K562 (cell line): ENCODE measurements around the gene EFEMP2. TPM values are rescaled to one million over a fixed set of nuclear protein-coding genes. Genes with fewer than 3 reads are reported as not detected.
A peak's percentile ranks its signal among the peaks of the same experiment; 100 is the strongest.

Experiments
- POLR3G ChIP-seq: IDR thresholded peaks from 2 replicates; pipeline ENCODE4 v1.6.1; 2011; ENCODE audit not compliant: insufficient read length, insufficient replicate concordance; ENCODE audit errors: extremely low read depth
- SIX5 ChIP-seq, 2 experiments: IDR thresholded peaks; 2 replicates each; pipeline ENCODE4 v1.6.1; 2011; ENCODE audit warnings: low read length in 2 of 2, borderline replicate concordance in 1 of 2, low read depth in 1 of 2, mild to moderate bottlenecking in 1 of 2, moderate library complexity in 1 of 2; ENCODE audit not compliant: insufficient read depth in 1 of 2
- ZFP30 ChIP-seq: fragments of 250-450 bp; sonication (Bioruptor Pico); IDR thresholded peaks from 2 replicates; pipeline ENCODE4 v1.8.0; 2022; ENCODE audit warnings: moderate library complexity, mild to moderate bottlenecking, inconsistent platforms, borderline replicate concordance
- ZNF263 ChIP-seq: sonication (generic); formaldehyde crosslinking; IDR thresholded peaks from 2 replicates; pipeline ENCODE4 v1.8.0; 2022; ENCODE audit warnings: mild to moderate bottlenecking, missing genetic modification reagents, borderline replicate concordance
- polyA plus RNA-seq, 8 experiments: library from polyadenylated mRNA; depleted of rRNA in 4 of 8; stranded (reverse) in 5 of 8; unstranded in 3 of 8; fragments of >200 nt; fragmentation: Nextera tagmentation in 2 of 8; fragmentation: Illumina TruSeq in 1 of 8; extraction: Ambion mirVana in 2 of 8; extraction: Trizol in 1 of 8; gene quantifications; 2 replicates each; pipeline versions ENCODE4 v1.2.1 to v1.2.3, GENCODE V29; 2011 to 2014; ENCODE audit warnings: inconsistent platforms in 1 of 8, missing spikeins in 1 of 8
- total RNA-seq, 7 experiments: library from RNA; depleted of rRNA in 6 of 7; stranded (reverse); fragments of >200 nt in 6 of 7; fragmentation: Illumina TruSeq in 2 of 7; extraction: Trizol in 2 of 7; gene quantifications; 2 replicates each; pipeline versions ENCODE4 v1.2.1 to v1.2.3, GENCODE V29; 2011 to 2021; ENCODE audit warnings: low replicate concordance in 1 of 7
- TF ChIP-seq, protein P1 (sequence below): sonication (generic); formaldehyde crosslinking; IDR thresholded peaks from 2 replicates; pipeline ENCODE4 v1.8.0; 2022; ENCODE audit warnings: missing genetic modification reagents, mild to moderate bottlenecking, moderate library complexity, borderline replicate concordance
- TF ChIP-seq, protein P2 (sequence below): IDR thresholded peaks from 2 replicates; pipeline ENCODE4 v1.6.1; 2011; ENCODE audit warnings: borderline replicate concordance, low read depth, mild to moderate bottlenecking, moderate library complexity, low read length; ENCODE audit not compliant: insufficient read depth, poor library complexity, severe bottlenecking

EFEMP2 gene
- total and polyA plus RNA-seq, 9 of the 15 experiments (the other 6 are each of a cell fraction or from before 2014, with no cell fraction given): 0.07 to 2.9 (median 0.69) TPM; not detected in 1

DNA sequence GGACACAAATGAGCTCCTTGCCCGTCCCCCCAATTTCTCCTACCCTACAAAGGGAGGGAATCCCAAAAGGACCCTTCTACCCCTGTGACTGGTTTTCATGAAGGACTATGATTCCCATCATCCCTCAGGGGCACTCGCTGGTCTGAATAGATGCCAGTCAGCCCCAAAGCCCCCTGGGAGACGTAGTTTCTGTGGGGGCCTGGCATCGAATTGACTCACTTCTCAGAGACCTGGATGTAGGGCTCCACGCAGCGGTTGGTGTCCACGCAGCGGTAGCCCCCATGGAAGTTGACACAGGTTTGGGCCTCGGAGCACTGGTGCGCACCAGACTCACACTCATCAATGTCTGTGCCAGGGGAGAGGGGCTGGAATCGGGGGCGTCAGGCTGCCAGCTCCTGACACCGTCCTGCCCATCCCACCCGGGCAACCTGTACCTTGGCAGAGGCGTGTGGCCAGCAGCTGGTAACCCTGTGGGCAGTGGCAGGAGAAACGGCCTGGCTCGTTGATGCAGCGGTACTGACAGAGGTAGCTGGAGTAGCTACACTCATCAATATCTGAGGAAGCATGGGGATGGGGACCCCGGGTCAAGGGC, 4.4 kb downstream of the EFEMP2 start (continued):
- TF ChIP-seq, protein P1, sequence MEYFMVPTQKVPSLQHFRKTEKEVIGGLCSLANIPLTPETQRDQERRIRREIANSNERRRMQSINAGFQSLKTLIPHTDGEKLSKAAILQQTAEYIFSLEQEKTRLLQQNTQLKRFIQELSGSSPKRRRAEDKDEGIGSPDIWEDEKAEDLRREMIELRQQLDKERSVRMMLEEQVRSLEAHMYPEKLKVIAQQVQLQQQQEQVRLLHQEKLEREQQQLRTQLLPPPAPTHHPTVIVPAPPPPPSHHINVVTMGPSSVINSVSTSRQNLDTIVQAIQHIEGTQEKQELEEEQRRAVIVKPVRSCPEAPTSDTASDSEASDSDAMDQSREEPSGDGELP (CRISPR knock-in tag): no peak
- TF ChIP-seq ZFP30 (CRISPR knock-in tag) (no peak), SIX5 (IDR thresholded peaks at IDR 0.05; ENCODE audit: borderline replicate concordance in 1 of 2, insufficient read depth in 1 of 2, low read depth in 1 of 2, low read length in 2 of 2) (peak; percentile 55 to 57; a peak in 2 of 4 replicates), ZNF263 (CRISPR knock-in tag) (no peak), POLR3G (no peak)
- TF ChIP-seq, protein P2, sequence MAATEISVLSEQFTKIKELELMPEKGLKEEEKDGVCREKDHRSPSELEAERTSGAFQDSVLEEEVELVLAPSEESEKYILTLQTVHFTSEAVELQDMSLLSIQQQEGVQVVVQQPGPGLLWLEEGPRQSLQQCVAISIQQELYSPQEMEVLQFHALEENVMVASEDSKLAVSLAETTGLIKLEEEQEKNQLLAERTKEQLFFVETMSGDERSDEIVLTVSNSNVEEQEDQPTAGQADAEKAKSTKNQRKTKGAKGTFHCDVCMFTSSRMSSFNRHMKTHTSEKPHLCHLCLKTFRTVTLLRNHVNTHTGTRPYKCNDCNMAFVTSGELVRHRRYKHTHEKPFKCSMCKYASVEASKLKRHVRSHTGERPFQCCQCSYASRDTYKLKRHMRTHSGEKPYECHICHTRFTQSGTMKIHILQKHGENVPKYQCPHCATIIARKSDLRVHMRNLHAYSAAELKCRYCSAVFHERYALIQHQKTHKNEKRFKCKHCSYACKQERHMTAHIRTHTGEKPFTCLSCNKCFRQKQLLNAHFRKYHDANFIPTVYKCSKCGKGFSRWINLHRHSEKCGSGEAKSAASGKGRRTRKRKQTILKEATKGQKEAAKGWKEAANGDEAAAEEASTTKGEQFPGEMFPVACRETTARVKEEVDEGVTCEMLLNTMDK: no peak
